Measurements from ENCODE around the gene PRSS12. TPM values are rescaled to one million over a fixed set of nuclear protein-coding genes. Genes with fewer than 3 reads are reported as not detected.

Gene PRSS12
- total RNA-seq, 1 donor from 2014 or later, result not detected

- peaks cover 11% of the 10 kb centered on the region for H3K27me3 Mint-ChIP-seq
- H3K9me3 Mint-ChIP-seq, result no peaks in the 10 kb centered on the region
- TF ChIP-seq, protein P1, sequence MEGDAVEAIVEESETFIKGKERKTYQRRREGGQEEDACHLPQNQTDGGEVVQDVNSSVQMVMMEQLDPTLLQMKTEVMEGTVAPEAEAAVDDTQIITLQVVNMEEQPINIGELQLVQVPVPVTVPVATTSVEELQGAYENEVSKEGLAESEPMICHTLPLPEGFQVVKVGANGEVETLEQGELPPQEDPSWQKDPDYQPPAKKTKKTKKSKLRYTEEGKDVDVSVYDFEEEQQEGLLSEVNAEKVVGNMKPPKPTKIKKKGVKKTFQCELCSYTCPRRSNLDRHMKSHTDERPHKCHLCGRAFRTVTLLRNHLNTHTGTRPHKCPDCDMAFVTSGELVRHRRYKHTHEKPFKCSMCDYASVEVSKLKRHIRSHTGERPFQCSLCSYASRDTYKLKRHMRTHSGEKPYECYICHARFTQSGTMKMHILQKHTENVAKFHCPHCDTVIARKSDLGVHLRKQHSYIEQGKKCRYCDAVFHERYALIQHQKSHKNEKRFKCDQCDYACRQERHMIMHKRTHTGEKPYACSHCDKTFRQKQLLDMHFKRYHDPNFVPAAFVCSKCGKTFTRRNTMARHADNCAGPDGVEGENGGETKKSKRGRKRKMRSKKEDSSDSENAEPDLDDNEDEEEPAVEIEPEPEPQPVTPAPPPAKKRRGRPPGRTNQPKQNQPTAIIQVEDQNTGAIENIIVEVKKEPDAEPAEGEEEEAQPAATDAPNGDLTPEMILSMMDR (IDR thresholded peaks at IDR 0.05), result no peak
These were observed 14.8 kb downstream of the PRSS12 start for GRCh38 chr4:118337954-118338353.

GRCh38 chr4:118335774-118336173 lies 17.0 kb downstream of the PRSS12 start:
- CTCF ChIA-PET, result no interaction called here

More at GRCh38 chr4:118337954-118338353, 14.8 kb downstream of the PRSS12 start:
- H3K4me3 Mint-ChIP-seq, result no peak overlapping the region
- no peak for DNase-seq
- H3K27ac Mint-ChIP-seq, result no peak overlapping the region
- no peaks in the 10 kb centered on the region for H3K36me3 Mint-ChIP-seq (ENCODE audit: low read depth)
- no peak for ATAC-seq (ENCODE audit: low read depth)
- ChIA-PET CTCF (interaction anchor here (1.0 kb wide), 1 partner anchor 15 kb away, joined by 3 read pairs; the partner anchor contains the start of gene PRSS12), POLR2A (no interaction called here)
- H3K4me1 Mint-ChIP-seq, result no peaks in the 10 kb centered on the region
- intact Hi-C loops (cut with micrococcal nuclease), result no loop called here

GRCh38 chr4:118335324-118335723 lies 17.5 kb downstream of the PRSS12 start:
- no peaks in the 10 kb centered on the region for H3K36me3 Mint-ChIP-seq (ENCODE audit: low read depth)
- ChIA-PET POLR2A (no interaction called here), CTCF (no interaction called here)
- H3K4me3 Mint-ChIP-seq, result no peak overlapping the region
- ATAC-seq (ENCODE audit: low read depth) (no peak), DNase-seq (no peak)
- no peaks in the 10 kb centered on the region for H3K9me3 Mint-ChIP-seq
- no peaks in the 10 kb centered on the region for H3K4me1 Mint-ChIP-seq
- H3K27ac Mint-ChIP-seq, result no peak overlapping the region
- intact Hi-C loops (cut with micrococcal nuclease), result no loop called here
- H3K27me3 Mint-ChIP-seq, result peaks cover 9% of the 10 kb centered on the region
- TF ChIP-seq, protein P1 (IDR thresholded peaks at IDR 0.05), result no peak

More at GRCh38 chr4:118335774-118336173, 17.0 kb downstream of the PRSS12 start:
- DNase-seq, result no peak
- H3K4me3 Mint-ChIP-seq, result no peak overlapping the region
- TF ChIP-seq, protein P1 (IDR thresholded peaks at IDR 0.05), result no peak
- no peaks in the 10 kb centered on the region for H3K36me3 Mint-ChIP-seq (ENCODE audit: low read depth)
- POLR2A ChIA-PET, result no interaction called here
- no peaks in the 10 kb centered on the region for H3K4me1 Mint-ChIP-seq
- no peak overlapping the region for H3K27ac Mint-ChIP-seq
- no peak for ATAC-seq (ENCODE audit: low read depth)
- H3K27me3 Mint-ChIP-seq, result peaks cover 9% of the 10 kb centered on the region
- intact Hi-C loops (cut with micrococcal nuclease), result no loop called here
- H3K9me3 Mint-ChIP-seq, result no peaks in the 10 kb centered on the region

GRCh38 chr4:118331352-118331751 lies 21.5 kb downstream of the PRSS12 start:
- TF ChIP-seq, protein P1 (IDR thresholded peaks at IDR 0.05), result no peak
- no peaks in the 10 kb centered on the region for H3K4me1 Mint-ChIP-seq
- no peak overlapping the region for H3K27ac Mint-ChIP-seq
- H3K36me3 Mint-ChIP-seq (ENCODE audit: low read depth), result no peaks in the 10 kb centered on the region
- no peaks in the 10 kb centered on the region for H3K9me3 Mint-ChIP-seq
- no peak overlapping the region for H3K4me3 Mint-ChIP-seq
- intact Hi-C loops (cut with micrococcal nuclease), result no loop called here
- DNase-seq (no peak), ATAC-seq (ENCODE audit: low read depth) (no peak)
- ChIA-PET POLR2A (no interaction called here), CTCF (no interaction called here)
- peaks cover 10% of the 10 kb centered on the region for H3K27me3 Mint-ChIP-seq

DNA sequence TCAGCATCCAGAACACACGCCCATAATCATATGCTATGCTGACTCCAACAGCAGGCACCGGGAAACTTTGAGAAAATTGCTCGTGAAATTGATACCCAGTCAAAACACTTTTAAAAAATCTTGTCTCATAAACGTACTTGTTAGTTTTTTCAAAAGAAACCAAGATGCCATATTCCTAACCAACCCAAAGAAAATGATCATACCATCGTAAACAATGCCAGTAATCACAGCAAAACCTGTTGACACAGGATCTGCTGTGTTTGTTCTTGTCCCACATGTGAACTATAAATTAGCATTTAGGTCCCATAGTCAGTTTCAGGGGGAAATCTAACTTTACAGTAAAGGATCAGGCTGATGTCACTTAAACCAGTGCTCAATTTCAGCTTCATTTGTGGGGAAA lies 23.0 kb downstream of the PRSS12 start:
- TF ChIP-seq, protein P1 (IDR thresholded peaks at IDR 0.05), result no peak
- no peak for DNase-seq
- Mint-ChIP-seq H3K36me3 (ENCODE audit: low read depth) (no peaks in the 10 kb centered on the region), H3K4me1 (no peaks in the 10 kb centered on the region), H3K4me3 (no peak overlapping the region), H3K9me3 (no peaks in the 10 kb centered on the region), H3K27me3 (peaks cover 4% of the 10 kb centered on the region), H3K27ac (no peak overlapping the region)
- CTCF ChIA-PET, result no interaction called here
- ATAC-seq (ENCODE audit: low read depth), result no peak
- POLR2A ChIA-PET, result no interaction called here
- intact Hi-C loops (cut with micrococcal nuclease), result no loop called here
